SK-N-SH treated with all-trans-retinoic acid at 6 μM for 48 hours (cell line): ENCODE results near the gene ZCCHC24.

Experiments used
- ARNTL ChIP-seq: fragments of 450-650 bp; formaldehyde crosslinking; IDR thresholded peaks from 2 replicates; pipeline ENCODE4 v1.5.0; 2020; ENCODE audit warnings: low read depth, mild to moderate bottlenecking, moderate library complexity, borderline replicate concordance
- CREB5 ChIP-seq: fragments of 250-450 bp; sonication (Bioruptor Pico); IDR thresholded peaks from 2 replicates; pipeline ENCODE4 v1.5.1; 2020; ENCODE audit warnings: low read depth, mild to moderate bottlenecking, moderate library complexity
- CSDC2 ChIP-seq: fragments of 250-450 bp; sonication (Bioruptor Pico); IDR thresholded peaks from 2 replicates; pipeline ENCODE4 v1.5.0; 2020; ENCODE audit warnings: mild to moderate bottlenecking, moderate library complexity
- ISL1 ChIP-seq: fragments of 250-450 bp; sonication (Bioruptor Pico); IDR thresholded peaks from 2 replicates; pipeline ENCODE4 v2.1.2; 2022; ENCODE audit warnings: mild to moderate bottlenecking, moderate library complexity
- RARB ChIP-seq: fragments of 250-450 bp; sonication (Bioruptor Pico); IDR thresholded peaks from 2 replicates; pipeline ENCODE4 v1.8.0; 2021; ENCODE audit warnings: mild to moderate bottlenecking, moderate library complexity
- SNAI2 ChIP-seq: fragments of 250-450 bp; sonication (Bioruptor Pico); IDR thresholded peaks from 2 replicates; pipeline ENCODE4 v1.5.0; 2020; ENCODE audit warnings: mild to moderate bottlenecking, moderate library complexity
- ZC3H10 ChIP-seq: fragments of 250-450 bp; sonication (Bioruptor Pico); IDR thresholded peaks from 2 replicates; pipeline ENCODE4 v1.5.1; 2021; ENCODE audit warnings: mild to moderate bottlenecking, moderate library complexity
- TF ChIP-seq, protein P1 (sequence below): fragments of 250-450 bp; sonication (Bioruptor Pico); IDR thresholded peaks from 2 replicates; pipeline ENCODE4 v1.8.0; 2020; ENCODE audit warnings: mild to moderate bottlenecking, moderate library complexity, borderline replicate concordance

DNA sequence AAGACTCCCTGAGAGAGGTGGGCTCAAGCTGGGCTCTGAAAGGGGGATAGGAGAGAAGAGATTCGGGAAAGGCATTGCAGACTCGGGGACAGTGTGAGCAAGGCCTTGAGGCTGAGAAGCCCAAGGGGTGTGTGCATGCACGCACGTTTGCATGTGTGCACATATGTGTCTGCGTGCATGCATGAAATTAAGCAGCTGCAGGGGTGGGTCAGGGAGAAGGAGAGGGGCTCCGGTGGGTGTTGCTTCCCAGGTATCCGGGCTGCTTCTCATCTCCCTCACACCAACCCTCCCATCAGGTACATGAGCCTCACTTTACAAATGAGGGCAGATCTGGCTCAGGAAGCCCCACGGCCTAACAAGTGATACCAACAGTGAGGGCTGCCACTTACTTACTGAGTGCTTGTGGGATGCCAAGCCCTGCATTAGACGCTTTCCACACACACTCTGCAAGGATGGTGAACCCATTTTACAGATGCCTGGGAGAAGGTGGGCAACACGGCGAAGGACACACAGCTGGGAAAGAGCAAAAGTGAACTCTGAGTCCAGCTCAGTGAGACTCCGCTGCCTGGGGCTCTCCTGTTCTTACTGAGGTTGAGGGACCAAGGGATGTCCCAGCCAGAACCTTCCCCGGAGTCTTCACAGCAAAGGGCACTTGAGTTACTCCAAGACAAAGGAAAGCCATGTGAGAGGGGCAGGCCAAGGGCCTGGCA lies 26.4 kb downstream of the ZCCHC24 start:
- no peak for TF ChIP-seq SNAI2 (CRISPR knock-in tag)
- no peak for TF ChIP-seq RARB (CRISPR knock-in tag)
- TF ChIP-seq ARNTL (CRISPR knock-in tag) = no peak
- TF ChIP-seq ZC3H10 = no peak
- TF ChIP-seq, protein P1, sequence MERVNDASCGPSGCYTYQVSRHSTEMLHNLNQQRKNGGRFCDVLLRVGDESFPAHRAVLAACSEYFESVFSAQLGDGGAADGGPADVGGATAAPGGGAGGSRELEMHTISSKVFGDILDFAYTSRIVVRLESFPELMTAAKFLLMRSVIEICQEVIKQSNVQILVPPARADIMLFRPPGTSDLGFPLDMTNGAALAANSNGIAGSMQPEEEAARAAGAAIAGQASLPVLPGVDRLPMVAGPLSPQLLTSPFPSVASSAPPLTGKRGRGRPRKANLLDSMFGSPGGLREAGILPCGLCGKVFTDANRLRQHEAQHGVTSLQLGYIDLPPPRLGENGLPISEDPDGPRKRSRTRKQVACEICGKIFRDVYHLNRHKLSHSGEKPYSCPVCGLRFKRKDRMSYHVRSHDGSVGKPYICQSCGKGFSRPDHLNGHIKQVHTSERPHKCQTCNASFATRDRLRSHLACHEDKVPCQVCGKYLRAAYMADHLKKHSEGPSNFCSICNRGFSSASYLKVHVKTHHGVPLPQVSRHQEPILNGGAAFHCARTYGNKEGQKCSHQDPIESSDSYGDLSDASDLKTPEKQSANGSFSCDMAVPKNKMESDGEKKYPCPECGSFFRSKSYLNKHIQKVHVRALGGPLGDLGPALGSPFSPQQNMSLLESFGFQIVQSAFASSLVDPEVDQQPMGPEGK (CRISPR knock-in tag) = no peak
- TF ChIP-seq CREB5 (CRISPR knock-in tag) = no peak
- no peak for TF ChIP-seq ISL1
- no peak for TF ChIP-seq CSDC2 (CRISPR knock-in tag)
